Gastroesophageal sphincter (tissue), 3 donors: ENCODE data around the gene BCAS3.

Source experiments
- POLR2A ChIP-seq, 2 donors: fragments of 450-650 bp; IDR thresholded peaks; one replicate each; pipeline ENCODE4 v1.6.1; 2017; ENCODE audit warnings: antibody characterized with exemption in 2 of 2, mild to moderate bottlenecking in 2 of 2, moderate library complexity in 1 of 2
- POLR2AphosphoS5 ChIP-seq: sonication (generic); formaldehyde crosslinking; IDR thresholded peaks from one replicate; pipeline ENCODE4 v1.6.1; 2017; ENCODE audit warnings: antibody characterized with exemption
- TF ChIP-seq, protein P1 (sequence below), 4 experiments: fragments of 200-600 bp in 2 of 4; fragments of 450-650 bp in 2 of 4; sonication (generic) in 1 of 4; IDR thresholded peaks; one replicate each; pipeline ENCODE4 v1.5.1; 2017 to 2019; ENCODE audit warnings: antibody characterized with exemption in 4 of 4, mild to moderate bottlenecking in 2 of 4, moderate library complexity in 2 of 4

DNA sequence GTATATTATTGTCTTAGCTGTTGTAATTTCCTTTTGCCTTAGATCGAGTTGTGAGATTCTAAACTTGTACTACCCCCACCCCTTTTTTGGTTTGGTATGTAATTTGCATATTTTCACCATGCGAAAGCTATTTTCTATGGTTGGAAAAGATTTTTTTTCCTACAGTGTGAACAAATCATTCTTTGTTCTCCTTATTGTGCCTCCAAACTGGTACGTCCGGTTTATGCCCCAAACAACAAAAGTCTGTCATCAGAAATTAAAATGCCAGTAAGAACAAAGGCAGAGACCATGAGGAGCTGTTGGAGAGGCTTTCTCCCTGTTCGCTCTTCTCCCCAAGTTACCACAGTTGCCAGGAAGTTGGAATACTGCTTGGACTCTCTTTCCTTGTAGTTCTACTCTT, 66.1 kb downstream of the BCAS3 start:
- TF ChIP-seq POLR2AphosphoS5 (no peak), POLR2A (IDR thresholded peaks at IDR 0.05) (no peak)
- TF ChIP-seq, protein P1, sequence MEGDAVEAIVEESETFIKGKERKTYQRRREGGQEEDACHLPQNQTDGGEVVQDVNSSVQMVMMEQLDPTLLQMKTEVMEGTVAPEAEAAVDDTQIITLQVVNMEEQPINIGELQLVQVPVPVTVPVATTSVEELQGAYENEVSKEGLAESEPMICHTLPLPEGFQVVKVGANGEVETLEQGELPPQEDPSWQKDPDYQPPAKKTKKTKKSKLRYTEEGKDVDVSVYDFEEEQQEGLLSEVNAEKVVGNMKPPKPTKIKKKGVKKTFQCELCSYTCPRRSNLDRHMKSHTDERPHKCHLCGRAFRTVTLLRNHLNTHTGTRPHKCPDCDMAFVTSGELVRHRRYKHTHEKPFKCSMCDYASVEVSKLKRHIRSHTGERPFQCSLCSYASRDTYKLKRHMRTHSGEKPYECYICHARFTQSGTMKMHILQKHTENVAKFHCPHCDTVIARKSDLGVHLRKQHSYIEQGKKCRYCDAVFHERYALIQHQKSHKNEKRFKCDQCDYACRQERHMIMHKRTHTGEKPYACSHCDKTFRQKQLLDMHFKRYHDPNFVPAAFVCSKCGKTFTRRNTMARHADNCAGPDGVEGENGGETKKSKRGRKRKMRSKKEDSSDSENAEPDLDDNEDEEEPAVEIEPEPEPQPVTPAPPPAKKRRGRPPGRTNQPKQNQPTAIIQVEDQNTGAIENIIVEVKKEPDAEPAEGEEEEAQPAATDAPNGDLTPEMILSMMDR (IDR thresholded peaks at IDR 0.05) = no peak
